Stimulated activated CD8-positive, alpha-beta memory T cell treated with anti-CD3 and anti-CD28 coated beads, Interleukin-15, amount 100 ng/mL, for 4 hours (primary cell): Measurements from ENCODE around the gene RNF214.

ENCODE experiments used
- DNase-seq, 2 donors: peaks; one replicate each; pipeline ENCODE4 v3.0.0-alpha.2; 2020; ENCODE audit warnings: low read depth in 2 of 2

Gene RNF214

DNA sequence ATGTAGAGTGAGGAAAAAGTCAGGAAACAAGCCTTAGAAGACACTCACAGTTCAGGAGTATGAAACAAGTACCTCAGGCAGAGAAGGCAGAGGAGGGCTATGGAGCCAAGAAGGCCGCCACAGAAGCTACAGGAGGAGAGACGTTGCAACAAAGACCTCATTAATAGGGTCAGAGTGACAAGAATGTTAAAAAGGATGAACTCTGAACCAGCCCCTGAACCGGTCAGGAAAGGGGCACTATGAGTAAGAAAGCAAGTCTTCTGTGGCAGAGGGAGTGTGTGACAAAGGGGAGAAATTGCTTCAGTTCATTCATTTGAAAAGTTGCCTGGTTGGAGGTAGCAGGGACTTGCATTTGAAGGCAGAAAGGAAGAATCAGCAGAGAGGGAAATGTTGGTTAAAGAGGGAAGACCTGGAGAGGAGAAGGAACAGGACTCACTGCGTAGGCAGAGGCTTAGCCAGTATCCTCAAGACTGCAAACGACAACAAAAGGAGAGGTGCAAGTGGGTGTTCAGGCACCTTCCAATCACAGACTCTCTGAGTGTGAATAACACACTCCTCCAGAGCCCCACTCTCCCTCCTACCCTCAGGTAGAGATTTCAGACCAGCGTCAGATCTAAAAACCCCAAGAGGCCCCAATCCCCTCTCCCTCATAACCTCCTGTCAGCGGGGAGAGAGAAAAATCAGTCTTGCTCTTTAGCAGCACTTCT, 17.9 kb upstream of the RNF214 start:
- DNase-seq, result no peak

GRCh38 chr11:117217141-117218084, 15.1 kb upstream of the RNF214 start:
- no peak for DNase-seq

DNA sequence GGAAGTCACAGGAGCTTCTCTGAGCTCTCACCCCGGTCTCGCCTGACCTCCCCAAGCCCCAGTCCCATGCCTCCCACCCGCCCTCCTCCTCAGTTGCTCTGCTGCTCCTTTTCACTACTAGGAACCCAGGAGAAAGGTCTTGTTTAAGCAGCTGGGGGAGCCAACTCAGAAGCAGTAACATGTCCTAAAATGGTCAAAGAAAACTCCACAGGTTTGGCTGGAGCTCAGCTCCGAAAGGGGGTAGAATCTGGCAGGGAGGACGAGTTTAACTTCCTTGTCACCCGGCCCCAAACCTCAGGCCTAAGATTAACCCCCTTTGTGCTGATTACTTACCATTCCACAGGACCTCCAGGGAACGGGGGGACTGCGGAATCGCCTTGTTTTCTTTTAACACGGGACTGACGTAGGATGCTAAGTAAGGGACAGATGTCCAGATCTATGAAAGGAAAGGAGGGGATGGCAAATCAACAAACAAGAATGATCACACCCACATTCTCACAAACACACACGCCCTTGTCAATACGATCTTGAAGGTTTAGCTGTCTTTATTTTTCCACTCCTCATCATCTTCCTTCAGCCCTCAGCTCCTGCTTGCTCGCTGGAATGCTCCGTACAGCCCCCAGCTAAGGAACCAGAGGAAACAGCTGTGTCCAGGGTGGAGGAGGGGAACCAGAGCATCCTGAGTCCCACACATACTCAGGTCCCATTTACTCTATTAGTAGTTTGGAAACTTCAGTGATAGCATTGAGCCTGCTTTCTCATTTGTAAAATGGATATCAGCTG, 14.1 kb upstream of the RNF214 start:
- no peak for DNase-seq

- DNase-seq, result no peak
Observed at GRCh38 chr11:117219001-117219400, 13.5 kb upstream of the RNF214 start.

DNA sequence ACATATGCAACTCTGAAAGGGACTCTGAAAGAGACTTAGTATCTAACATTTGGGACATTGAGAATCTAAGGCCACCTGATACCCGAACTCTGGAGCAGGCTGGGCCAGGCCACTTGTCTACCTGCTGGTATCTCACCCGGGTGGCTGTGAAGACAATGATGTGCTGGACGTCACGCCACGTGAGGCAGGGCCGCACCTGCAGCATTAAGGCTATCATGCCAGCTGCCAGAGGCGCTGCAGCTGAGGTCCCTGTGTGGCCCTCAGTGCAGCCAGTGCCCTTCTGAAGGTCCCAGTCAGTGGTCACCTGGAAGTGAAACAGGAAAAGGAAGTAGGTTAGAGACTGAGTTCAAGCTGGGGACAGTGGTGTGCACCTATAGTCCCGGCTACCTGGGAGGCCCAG, 13.0 kb upstream of the RNF214 start:
- DNase-seq, result no peak

DNA sequence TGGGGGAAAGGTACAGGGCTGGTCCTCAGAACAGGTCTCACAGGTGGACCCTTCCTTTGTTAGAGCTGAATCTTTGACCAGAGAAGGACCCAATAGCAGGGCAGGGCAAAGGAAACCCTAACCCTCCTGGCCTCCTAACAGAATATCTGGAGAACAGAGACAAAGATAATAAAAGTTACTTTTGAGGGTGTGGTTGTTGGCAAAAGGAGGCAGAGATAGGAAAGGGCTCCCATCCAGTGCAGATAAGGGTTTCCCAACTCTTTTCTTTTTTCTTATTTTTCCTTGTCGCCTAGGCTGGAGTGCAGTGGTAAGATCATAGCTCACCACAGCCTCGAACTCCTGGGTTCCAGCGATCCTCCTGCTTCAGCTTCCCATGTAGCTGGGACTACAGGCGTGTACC, 12.5 kb upstream of the RNF214 start:
- DNase-seq, result no peak

GRCh38 chr11:117220568-117220967, 11.9 kb upstream of the RNF214 start:
- no peak for DNase-seq

DNA sequence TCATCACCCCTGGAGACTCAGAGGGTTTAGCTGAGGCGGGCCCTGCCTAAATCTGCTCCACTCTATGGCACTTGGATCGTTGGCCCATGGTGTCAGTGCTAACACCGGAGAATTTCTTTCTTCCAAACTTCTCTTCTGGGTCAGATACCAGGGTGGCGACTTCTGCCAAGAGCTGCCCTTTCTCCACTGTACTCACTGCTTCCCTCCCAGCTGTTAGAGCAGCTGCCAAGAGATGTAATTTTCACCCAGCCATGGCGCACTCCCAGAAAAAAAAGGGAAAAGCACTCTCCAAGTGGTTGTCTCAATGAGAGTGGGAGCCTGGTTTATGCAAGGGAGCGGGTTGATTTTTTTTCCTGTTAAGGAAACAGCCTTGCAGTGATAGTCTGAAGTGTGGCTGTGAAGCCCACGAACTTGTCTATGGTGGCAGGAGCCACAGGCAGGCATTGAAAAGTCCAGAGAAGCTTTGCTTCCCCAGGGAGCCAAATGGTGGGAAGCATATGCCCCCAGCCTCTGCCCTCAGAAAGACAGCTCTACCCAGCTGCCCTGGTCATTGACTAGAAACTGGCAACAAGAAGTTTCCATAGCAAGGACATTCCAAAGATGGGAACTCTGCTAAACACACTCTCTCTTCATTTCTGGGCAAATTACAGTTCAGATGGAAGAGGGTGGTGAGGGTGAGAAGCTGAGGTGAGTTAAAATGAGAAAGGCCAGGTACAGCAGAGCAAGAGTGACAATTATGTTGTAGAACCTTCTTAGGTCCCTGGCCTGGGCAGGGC, 11.3 kb upstream of the RNF214 start:
- no peak for DNase-seq

DNA sequence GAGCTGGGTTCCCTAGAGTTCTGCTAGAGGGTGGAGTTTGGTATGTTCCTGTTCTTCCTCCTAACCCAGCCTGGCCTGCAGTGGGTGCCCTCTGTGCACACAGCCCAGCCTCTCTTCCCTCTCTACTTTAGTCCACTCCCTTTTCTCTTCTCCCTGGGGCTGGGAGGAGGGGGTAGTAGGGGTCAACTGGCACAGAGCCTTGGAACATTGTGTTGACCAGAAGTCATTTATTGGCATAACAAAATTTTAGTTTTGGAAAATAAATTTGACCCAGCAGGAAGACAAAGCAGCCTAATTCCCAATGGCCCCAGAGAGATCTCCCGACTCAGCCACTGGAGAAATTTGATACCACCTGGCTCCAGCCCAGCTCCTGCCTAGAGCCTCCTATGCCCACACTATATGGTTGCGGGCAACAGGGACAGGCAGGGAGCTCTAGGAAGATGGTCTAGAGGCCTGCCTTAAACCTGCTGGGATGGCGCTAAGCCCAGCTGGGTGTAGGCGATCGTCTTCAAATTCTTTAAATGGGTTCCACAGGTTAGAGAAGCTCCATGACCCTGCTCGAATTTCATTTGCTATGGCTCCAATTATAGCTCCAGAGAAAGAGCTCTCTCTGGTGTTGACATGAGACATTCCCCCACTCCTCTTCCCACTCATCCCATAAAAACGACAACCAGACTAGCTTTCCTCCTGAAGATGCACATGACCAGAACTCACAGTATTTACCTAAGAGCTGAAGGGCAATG, 10.5 kb upstream of the RNF214 start:
- no peak for DNase-seq

GRCh38 chr11:117222991-117223740, 9.3 kb upstream of the RNF214 start:
- no peak for DNase-seq

DNA sequence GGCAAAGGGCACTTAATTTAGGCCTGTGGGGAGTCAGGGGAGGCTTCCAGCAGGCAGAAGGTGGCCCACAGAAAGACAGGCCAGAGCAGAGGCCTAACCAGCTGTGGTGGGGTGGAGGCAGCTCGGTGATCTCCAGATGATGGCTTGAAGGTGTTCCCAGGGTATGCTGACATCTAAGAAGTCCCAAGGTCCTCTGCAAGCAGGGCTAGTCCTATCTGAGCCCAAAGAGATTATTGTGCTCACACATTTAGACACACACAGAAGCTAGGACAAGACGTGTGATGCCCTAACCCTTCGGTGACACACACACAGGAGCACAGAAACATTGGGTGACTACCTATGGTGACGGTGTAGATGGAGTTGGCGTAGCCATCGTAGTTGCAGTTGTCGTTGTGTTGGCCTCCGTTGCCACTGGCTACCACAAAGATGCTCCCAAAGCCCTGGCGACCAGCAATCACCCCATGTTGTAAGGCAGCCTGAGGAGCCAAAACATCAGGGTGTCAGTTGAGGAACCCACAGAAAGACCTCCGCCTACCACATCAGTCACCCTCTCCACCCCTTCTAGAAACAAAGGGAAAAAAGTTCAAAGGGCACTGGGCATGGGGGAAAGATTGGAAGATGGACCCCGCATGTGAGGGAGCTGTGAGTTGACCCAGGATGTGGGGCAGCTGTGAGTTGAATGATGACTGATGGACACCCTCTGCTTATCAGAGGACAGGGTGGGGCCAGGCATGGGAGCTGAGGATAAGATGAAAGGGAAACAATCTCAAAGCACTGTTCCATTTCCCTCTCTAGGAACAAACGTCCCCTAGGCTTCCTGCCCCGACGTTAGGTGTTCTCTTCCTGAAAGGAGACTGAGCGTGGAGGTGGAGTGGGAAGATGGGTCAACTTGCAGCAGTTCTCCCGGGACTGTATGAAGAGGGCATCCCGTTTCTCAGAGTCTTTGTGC, 8.5 kb upstream of the RNF214 start:
- no peak for DNase-seq

- DNase-seq, result no peak
Observed at GRCh38 chr11:117225553-117226170, 6.8 kb upstream of the RNF214 start.

DNA sequence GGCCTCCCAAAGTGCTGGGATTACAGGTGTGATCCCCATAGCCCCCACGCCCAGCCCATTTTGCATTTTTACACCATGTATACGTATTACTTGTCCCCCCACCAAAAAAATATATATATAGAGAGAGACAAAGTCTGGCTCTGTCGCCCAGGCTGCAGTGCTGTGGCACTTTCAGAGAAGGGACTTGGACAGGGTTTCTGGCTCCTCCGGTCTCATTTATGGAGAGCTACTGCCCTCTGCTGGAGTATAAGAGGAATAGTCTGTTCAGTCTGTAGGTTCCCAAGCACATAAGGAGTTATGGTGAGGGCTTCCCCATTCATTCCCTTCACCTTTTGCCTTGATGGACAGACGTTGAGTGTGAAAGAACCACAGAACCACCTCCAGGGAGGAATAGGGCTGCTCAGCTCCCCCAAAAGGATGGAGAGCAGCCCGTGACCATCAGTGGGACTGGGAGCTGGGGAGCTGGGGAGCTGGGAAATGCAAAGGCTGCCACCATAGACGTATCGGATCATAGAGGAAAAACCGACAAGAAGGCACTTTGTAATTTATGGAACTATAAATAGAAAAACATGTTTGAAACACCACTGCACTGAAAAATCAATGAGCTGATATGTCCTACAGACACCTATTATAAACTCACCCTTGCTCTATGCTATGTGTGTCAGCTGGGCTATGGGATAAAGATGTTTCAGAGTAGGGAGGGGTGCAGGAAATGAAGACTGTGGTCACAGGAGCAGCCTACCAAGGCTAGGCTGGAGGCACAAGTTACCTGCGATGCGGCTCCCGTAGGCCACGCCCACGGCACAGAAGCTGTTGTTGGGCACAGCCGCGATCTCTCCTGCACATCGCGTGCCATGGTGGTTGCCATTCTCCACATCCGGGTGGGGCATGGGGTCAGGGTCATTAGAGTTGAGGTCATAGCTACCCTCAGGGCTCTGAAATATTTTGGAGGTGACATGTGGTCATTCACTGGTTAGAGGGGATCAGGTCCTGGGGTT, 5.8 kb upstream of the RNF214 start:
- DNase-seq, result no peak

DNA sequence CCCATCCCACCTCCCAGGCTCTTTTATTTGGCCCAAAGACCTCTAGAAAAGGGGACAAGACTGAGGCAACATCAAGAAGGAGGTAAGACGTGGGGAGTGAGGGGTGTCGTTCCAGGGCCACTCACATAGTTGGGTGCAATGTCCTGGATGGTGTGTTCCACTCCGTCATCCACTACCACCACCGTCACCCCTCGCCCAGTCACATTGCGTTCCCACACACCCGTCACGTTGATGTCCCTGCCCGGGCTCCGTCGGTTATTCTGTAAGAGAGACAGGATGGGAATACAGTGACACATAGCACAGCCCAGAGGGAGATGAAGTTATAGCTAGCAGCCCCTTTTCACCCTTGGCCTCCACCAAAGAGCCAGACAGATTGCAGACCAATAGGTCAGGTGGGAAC, 4.4 kb upstream of the RNF214 start:
- no peak for DNase-seq

- DNase-seq, result no peak
Observed at GRCh38 chr11:117229411-117229810, 3.1 kb upstream of the RNF214 start.

DNA sequence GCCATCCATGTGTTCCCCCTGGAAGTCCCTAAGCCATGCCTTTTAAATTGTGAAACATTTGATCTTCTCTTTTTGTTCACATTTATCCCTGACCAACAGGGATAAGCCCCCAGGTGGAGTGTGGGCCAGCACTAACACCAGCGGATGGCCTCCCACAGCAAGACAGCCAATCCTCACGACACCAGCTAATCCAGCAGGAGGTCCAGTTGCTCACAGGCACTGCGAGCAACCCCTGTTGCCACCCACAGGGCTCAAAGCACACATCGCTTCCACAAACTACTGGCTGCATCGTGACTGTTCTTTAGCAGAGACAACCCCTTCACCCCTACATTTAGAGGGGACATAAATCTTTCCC, 2.6 kb upstream of the RNF214 start:
- DNase-seq, result no peak

DNA sequence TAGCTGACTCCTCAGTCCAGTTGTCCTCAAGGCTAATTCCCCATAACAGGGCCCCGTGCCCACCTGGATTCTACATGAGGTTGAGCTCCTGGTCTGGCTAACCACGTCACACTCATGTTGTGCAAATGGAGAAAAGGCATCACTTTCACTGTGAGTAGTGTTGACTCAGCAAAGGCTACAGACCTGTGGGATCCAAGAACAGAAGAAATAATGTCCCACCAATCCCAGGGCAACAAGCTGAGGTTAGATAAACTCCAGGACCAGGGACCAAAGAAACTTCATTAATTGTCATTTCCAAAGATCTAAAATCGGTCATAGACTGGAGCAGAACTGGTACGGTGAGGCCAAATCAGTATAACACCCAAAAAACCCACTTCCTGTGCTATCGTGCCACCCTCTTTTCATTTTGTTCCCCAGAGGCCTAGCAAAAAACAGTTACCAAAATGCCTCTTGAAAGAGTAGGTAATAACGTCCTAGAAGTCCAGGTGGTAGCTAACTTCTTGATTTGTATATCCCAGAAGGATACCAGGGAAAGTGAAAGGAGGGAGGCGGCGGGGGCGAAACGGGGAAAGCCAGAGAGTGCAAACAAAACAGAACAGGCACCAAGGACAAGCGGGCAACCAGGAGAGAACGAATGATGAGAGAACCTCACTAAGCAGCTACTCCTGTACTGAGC, 2.0 kb upstream of the RNF214 start:
- DNase-seq, result peak in 1 of 2 donors; percentile 41
